ENCODE measurements around the gene RIN3.
A peak's percentile ranks its signal among the peaks of the same experiment; 100 is the strongest.

The RIN3 gene

DNA sequence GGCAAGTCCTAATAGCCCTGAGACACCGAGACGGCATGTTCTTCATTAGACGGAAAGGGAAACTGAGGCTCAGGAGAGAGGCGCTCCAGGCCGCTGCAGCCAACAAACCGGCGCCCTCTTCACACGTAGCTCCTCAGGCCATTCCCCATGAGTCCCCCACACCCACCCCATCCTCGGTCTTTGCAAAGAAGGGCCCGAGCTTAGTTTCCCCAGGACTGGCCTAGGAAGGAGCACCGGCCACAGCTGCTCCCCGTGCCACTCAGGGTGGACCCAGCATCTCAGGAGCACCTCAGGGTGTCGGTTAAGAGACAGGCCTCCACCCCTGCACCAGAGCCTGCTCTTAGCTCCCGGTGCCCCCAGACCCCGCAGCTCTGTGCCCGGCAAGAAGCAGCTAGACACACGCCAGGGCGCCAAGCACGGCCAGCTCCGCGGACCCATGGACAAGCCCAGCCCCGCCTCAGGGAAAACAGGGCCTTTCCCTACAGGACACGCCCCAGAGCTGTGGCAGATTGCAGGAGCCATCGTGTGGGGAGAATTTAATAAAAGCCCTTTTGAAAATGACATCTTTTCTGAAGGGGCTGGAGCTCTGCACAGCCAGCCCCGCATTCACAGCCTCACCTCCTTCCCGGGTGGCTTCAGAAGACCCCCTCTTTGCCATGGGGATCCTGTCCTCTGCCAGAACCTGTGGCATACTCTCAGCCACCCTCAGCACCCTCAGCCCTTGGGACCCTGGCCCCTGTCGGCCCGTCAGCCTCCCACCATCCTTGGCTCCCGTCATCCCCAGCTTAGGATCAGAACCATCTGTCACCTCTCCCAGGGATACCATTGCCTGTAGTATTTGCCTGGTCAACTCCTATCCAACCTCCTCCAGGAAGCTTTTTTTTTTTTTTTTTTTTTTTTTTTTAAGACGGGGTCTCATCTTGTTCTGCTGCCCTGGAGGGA, 175.1 kb downstream of the RIN3 start:
- no peak for DNase-seq (ENCODE audit: low read depth in 3 of 3)

DNA sequence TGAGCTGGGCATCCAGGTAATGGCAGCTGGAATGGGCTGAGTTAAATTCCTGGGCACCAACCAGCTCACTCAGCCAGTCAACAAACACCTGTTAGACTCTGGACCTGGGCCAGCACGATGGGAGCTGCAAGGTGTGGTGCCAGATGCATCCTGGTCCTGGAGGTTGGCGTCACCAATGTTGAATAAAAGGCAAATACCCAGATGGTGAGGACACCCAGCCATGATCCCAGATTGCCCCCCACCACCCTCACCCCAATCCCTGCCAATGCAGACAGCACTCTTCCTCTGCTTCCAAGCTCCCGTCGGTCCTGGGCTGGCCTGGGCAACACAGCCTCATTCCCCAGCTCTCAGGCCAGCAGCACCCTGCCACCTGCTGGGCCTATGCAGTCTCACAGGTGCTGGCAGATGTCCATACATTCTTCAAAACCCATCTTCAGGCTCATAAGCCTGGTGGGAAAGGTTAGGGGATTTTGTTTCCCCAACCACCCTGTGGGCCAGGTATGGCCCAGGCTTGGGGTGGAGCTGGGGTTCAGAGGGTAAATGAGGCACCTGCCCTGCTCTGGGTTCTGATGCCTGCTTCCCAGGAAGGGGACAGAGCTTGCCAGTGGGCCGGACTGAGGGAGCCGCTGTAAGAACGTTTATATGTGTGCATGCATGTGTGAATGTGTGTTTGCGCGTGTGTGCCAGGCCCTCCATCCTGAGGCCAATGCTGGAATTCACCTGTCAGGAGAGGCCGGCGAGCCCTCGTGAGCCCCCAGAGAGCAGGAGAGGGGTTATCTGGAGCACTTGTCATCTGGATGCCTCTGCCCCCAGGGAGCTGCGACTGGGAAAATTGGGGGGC, 176.8 kb downstream of the RIN3 start:
- DNase-seq (ENCODE audit: low read depth in 3 of 3), result no peak

DNA sequence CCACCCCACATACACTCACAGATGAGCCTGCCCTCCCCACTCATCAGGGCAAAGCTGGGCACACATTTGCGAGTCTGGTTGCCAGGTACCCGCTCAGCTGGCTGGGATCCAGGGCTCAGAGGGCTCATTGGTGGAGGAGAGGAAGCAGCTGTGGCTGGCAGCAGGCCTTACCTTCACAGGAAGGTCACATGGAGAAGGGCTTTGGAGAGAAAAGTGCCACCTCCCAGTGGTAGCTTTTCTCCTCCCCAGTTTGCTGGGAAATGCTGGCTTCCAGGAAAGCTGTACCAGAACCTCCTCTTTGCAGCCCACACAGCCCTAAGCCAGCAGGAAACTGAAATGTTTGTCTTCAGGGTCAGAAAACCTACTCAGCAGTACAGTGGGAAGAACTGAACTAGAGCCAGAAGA, 179.2 kb downstream of the RIN3 start:
- no peak for DNase-seq (ENCODE audit: low read depth in 3 of 3)

DNA sequence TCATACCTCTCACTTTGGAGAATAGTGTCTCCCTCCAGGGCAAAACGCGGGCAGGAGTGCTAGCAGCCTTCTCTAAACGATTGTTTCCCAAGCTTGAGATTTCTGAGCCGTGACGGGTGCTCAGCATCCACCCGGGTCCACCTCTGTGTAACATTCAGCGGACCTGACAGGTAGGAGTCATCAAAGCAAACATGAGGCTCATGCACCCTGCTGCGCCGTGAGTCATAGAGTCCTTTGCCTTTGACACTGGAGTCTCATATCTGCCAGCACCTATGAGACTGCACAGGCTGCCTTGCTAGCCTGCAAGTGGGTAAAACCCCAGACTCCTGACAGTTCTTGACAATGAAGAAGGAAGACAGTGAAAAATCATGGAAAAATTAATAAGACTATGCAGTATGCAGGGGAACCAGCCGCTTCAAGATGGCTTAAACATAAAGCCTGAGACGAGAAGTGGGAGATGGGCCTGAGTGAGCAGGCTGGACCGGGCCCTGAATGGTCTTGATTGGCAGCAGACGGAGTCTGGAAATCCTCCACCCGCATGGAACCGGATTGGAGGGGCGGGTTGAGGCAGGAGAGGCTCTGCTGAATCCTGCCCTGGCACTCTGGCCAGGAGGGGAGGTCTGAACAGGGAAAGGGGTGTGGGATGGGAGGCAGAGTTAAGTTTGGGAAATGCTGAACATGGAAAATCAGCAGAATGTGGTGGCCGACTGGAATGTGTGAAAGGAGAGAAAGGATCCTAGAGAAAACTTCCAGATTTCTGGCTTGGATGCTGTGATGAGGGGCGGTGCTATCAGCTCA, 180.6 kb downstream of the RIN3 start:
- no peak for DNase-seq (ENCODE audit: low read depth in 3 of 3)

DNA sequence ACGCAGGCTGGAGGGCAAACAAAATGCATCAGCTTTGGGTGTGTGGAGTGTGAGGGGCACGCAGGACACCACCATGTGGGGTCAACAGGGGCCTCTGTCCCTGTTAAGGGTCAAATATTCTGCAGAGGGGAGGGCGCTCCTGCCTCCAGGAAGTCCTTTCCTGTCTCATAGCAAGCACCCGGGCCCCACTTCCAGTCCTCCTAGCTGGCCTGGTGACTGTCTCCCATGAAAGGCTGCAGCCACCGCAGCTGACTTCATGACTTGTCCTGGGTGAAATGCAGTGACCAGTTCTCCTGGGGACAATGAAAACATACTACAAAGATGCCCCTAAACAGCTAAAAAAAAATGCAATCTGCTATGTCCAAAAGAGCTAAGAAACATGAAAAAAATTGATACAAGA, 181.2 kb downstream of the RIN3 start:
- no peak for DNase-seq (ENCODE audit: low read depth in 3 of 3)

DNA sequence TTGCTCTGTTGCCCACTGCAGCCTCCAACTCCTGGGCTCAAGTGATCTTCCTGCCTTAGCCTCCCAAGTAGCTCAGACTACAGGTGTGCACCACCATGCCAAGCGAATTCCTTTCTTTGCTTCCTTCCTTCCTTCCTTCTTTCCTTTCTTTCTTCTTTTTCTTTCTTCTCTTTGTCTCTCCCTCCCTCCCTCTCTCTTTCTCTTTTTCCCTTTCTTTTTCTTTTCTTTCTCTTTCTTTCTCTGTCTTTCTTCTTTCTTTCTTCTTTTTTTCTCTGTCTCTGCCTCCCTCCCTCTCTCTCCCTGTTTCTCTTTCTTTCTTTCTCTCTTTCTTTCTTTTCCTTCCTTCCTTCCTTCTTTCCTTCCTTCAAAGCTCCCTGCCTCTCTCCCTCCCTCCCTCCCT, 182.0 kb downstream of the RIN3 start:
- DNase-seq (ENCODE audit: low read depth in 3 of 3), result no peak

DNA sequence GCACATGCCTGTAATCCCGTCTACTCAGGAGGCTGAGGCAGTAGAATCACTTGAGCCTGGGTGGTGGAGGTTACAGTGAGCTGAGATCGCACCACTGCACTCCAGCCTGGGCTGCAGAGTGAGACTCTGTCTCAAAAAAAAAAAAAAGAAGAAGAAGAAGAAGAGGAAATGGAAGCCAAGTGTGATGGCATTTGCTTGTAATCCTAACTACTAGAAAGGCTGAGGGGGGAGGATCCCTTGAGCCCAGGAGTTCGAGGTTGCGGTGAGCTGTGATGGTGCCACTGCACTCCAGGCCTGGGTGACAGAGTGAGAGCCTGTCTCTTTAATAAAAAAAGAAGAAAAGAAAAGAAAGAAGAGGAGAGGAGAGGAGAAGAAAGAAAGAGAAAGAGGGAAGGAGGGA, 182.8 kb downstream of the RIN3 start:
- no peak for DNase-seq (ENCODE audit: low read depth in 3 of 3)

DNA sequence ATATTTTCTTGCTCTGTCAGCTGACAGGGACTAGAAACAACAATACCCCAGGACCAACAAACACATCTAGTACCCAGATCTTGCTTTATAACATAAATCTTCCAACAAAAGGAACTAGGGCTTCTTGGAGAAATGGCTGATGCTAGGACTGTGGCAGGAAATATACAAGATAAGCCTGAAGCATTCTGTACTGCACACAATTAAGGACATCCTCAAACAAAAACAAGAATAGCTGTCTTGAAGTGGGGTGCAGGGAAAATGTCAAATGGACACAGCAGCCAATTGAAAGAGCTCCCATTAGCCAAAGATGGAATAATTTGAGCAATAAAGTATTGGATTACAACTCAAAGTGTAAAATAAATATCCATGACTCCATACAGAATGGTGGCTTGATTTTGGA, 184.8 kb downstream of the RIN3 start:
- no peak for DNase-seq (ENCODE audit: low read depth in 3 of 3)

DNA sequence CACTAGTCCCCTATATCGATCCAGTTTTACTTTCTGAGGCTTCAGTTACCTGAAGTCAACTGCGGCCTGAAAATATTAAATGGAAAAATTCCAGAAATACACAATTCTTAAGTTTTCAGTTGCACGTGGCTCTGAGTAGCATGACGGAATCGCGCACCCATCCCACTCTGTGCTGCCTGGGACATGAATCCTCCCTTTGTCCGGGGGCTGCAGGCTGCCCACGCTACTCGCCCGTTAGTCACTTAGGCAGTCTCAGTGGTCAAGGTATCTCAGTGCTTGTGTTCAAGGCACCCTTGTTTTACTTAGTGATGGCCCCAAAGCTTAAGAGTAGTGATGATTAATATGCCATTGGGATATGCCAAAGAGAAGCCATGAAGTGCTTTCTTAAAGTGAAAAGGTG, 188.2 kb downstream of the RIN3 start:
- no peak for DNase-seq (ENCODE audit: low read depth in 3 of 3)

DNA sequence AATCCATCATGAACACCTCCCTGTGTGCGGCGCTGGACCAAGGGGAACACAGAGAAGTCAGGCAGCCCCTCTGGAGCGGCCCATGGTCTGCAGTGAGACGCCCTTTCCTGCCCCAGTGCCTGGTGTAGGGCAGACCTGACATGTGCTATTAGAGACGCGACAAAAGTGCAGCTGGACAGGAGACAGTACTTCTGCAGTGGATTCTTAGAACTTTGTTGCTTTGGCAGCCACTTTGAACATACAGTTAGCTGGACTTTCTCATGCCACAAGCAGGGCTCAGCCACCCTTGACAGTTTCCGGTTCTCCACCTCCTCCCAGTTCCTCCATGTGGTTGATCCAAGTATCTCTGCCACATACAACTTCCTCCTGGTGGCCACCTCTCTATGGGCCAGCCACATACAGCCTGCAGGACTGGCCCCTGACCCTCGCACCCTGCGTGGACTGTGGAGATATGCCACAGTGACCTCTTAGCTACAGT, 188.9 kb downstream of the RIN3 start:
- DNase-seq (ENCODE audit: low read depth in 3 of 3), result no peak

DNA sequence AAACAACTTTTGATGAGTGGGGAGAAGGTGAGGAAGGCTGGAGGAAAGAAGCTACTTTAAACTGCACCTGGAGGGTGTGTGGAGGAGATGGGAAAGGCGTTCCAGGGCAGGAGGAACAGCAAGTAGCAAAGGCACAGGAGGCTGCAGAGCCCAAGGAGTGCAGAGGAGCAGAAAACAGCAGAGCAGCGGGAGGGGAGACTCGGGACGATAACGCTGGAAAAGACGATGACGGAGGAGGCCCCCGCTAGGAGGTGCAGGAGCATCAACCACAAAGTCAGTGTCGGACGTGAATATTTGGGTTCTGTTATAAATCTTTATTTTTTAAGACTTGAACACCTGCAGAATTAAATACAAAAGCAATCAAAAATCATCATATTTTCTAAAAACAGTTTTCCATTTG, 189.9 kb downstream of the RIN3 start:
- no peak for DNase-seq (ENCODE audit: low read depth in 3 of 3)

DNA sequence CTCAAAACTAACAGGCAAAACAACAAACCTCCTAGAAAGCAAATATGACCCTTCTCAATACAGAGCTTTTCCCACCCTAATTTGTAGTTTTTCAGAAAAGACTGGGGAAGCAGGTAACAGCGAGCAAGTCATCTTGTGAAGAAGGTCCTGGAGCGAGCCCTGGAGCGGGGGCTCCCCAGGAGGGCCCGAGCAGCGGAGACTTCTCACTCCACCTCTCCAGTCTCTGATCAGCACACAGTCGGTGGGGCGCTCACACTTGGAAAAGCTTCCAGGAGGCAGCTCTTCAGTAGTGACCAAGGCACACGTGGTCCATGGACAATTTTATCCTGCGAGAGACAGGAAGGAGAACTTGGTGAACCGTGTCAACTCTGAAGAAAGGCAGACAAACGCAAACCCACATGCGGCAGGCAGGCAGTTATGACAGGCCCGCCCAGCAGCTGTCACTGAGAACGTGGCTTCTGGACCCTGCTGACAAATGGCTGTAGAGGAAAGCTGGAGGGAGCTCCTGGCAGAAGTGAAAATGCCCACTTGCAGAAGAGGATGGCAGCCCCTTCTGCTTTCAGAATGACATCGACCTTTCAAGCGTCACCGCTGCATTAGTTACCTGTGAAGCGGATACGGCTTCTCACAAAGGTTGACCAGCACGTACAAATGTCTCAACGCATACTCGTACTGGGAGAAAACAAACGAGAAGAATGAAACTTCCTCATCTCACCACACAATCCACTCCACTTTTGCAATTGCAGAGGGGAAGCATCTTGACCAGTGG, 190.6 kb downstream of the RIN3 start:
- DNase-seq (ENCODE audit: low read depth in 3 of 3), result no peak

DNA sequence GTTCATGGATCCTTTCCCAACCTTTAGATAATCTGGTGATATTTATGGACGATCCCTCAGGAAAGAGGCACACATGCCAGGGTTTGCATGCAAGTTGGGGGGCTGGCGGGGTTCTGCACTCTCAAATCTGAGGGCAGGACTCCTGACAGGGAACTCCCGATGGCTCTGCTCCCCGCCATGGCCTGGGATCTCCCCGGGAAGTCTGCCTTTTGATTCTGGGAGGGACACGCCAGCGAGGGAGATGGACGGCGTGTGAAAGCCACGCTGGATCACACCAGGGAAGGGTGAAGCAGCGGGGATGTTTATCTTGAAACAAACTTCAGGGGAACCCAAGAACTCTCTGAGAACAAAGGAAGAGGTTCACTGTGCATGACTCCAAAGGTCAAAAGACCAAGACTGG, 191.2 kb downstream of the RIN3 start:
- DNase-seq (ENCODE audit: low read depth in 3 of 3), result no peak

DNA sequence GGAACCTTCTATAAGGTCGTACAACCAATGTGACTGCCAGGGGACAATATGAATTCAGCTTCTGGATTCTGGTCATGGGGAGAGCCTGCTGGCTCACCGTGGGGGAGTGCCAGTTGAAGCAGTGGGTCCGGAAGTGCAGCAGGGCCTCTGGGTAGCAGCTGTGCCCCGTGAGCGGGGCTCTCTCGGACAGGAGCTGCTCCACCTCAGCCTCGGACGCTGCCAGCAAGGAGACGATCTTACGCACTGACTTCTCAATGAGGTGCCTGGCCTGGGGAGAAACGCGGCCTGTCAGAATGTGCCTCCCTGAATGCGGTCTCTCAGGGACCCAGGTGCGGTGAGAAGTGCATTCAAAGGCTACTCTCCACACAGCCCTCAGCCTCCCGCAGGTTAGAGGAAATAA, 192.8 kb downstream of the RIN3 start:
- no peak for DNase-seq (ENCODE audit: low read depth in 3 of 3)

DNA sequence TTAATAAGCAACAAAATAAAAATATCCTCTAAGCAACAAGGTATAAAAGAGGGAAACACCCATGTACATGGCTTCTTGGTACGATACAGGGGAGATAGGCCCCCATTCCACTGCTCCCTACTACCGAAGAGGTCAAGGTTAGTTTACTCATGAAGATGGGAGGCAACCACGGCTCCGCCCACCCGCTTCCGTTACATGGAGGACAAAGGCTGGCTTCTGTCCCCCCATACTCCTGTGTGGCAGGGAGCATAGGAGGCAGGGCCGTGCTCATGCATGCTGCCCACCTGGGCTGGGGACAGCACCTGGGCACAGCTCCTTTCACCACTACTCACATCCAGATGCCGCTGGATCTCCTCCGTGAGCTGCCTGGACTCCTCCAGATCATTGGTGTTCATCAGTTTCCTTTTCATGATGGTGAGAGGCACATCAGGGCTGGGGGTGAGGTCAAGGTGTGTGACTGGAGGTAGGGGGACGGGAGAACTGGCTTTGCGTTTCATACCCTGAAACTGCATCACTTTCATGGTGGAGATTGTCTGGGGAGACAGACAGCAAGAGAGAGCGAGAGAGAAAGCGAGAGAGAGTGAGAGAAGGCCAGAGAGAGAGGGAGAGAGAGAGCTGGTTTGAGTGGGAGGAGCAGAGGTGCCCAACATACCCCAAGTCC, 195.9 kb downstream of the RIN3 start:
- no peak for DNase-seq (ENCODE audit: low read depth in 3 of 3)

DNA sequence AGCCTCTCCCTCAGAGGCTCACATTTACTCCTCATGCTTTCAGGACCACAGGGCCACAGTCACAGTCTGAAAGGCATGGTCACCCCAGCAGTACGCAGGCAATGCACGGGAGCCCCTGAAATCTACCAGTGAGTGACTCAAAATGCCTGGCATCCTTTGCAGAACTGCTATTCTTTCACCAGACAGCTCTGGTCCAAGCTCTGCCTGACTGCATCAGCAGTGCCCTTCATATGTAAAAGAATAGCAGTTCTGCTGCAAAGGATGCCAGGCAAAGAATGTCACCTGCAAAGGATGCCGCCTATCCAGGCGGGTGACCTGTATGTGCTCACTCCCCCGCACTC, 196.4 kb downstream of the RIN3 start:
- no peak for DNase-seq (ENCODE audit: low read depth in 3 of 3)

DNA sequence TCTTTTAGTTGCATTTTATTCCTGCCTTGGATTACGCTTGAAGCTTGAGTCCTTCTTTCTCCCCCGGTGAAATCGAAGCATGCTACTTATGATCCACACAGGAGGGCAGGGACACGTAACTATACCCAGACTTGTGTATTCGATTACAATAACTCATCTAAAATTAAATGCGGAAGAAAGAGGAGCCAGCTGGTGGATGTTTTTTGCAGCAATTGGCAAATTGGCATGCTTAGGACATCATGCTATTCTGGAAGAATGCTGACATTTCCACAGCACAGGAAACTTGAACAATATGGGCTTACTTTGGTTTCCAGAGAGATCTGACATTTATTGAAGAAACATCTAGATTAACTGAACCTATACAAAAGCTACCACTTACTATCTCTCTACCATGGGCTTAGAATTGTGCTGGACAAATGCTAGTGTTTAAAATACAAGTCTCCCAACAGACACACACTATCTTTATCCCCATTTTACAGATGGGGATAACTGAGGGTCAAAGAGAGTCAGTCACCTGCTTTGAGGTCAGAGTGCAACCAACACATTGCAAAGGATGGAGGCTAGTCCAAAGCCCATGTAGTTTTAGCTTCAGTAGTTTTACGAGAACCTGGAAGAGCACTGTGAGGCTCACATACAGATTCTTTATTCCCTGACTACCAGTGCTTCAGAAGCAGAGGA, 198.5 kb downstream of the RIN3 start:
- no peak for DNase-seq (ENCODE audit: low read depth in 3 of 3)

DNA sequence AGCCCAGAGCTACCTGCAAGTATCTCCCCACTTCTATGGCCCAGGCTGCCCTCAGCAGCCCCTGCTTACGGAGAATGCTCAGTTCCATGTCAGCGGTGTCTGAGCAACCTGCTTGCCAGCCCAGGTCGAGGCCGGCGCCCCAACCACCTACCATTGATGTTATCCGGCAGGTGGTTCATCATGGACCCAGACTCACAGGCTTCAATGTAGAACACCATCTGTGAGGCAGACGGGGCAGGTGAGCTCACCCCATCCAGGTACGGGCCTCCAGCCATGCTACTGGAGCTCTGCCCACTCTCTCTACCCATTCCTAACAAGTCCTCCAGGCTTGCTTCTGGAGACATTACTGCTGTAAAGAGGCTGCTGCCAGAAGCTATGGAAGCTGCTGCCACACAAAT, 199.1 kb downstream of the RIN3 start:
- no peak for DNase-seq (ENCODE audit: low read depth in 3 of 3)

DNA sequence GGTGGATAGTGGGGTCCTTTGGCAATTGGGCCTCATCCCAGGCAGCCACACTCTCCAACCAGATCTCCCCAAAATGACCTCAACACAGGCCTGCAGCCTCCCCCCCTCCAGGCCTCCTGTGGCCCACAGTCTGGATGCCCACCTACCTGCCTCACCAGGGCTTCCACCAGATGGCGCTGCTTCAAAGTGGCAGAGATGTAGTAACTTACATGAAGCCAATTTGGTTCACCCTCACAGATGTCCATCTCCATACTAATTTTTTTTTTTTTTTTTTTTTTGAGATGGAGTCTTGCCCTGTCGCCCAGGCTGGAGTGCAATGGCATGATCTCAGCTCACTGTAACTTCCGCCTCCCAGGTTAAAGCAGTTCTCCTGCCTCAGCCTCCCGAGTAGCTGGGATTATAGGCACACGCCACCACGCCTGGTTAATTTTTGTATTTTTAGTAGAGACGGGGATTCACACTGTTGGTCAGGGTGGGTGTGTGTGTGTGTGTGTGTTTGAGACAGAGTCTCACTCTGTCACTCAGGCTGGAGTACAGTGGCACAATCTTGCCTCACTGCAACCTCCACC, 201.2 kb downstream of the RIN3 start:
- DNase-seq (ENCODE audit: low read depth in 3 of 3), result peak; percentile 60 to 75 (median 69)

DNA sequence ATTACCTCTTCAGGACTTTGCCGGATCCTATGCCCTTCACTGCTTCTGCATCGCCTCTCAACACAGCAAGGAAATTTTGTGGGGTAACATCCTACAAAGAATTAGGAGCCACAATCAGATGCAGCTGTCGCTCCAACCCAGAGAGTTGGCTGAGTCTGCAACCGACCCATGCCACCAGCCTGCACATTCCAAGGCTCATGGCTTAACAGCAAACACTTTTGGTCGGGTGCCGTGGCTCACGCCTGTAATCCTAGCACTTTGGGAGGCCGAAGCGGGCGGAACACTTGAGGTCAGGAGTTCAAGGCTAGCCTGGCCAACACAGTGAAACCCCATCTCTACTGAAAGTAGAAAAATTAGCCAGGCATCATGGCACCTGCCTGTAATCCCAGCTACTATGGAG, 202.6 kb downstream of the RIN3 start:
- no peak for DNase-seq (ENCODE audit: low read depth in 3 of 3)
